PFSK-1 (cell line): Measurements from ENCODE around the gene RNF208.

Experiments used
- FOXP2 ChIP-seq: optimal IDR thresholded peaks from 2 replicates; pipeline ENCODE3; 2011; ENCODE audit warnings: borderline replicate concordance, control low read depth, inconsistent platforms; ENCODE audit not compliant: insufficient read depth; ENCODE audit errors: extremely low read length, extremely low read depth
- POLR2AphosphoS5 ChIP-seq: IDR thresholded peaks from 2 replicates; pipeline ENCODE4 v1.6.1; 2012; ENCODE audit warnings: low read depth, mild to moderate bottlenecking, control low read depth, low read length, moderate library complexity
- SIN3A ChIP-seq: IDR thresholded peaks from 2 replicates; pipeline ENCODE4 v1.6.1; 2012; ENCODE audit warnings: mild to moderate bottlenecking, low read length, moderate library complexity, borderline replicate concordance; ENCODE audit not compliant: insufficient read depth
- TAF1 ChIP-seq: IDR thresholded peaks from 2 replicates; pipeline ENCODE4 v1.6.1; 2012; ENCODE audit warnings: low read length, control low read depth, borderline replicate concordance; ENCODE audit not compliant: insufficient read depth
- TF ChIP-seq, protein P1 (sequence below), 2 experiments: IDR thresholded peaks; 2 replicates each; pipeline versions ENCODE4 v1.6.1 to v1.8.0; 2011 to 2012; ENCODE audit warnings: low read depth in 2 of 2, low read length in 2 of 2, control low read depth in 1 of 2, inconsistent platforms in 1 of 2, mild to moderate bottlenecking in 1 of 2, moderate library complexity in 1 of 2; ENCODE audit not compliant: insufficient read depth in 1 of 2

The RNF208 gene

DNA sequence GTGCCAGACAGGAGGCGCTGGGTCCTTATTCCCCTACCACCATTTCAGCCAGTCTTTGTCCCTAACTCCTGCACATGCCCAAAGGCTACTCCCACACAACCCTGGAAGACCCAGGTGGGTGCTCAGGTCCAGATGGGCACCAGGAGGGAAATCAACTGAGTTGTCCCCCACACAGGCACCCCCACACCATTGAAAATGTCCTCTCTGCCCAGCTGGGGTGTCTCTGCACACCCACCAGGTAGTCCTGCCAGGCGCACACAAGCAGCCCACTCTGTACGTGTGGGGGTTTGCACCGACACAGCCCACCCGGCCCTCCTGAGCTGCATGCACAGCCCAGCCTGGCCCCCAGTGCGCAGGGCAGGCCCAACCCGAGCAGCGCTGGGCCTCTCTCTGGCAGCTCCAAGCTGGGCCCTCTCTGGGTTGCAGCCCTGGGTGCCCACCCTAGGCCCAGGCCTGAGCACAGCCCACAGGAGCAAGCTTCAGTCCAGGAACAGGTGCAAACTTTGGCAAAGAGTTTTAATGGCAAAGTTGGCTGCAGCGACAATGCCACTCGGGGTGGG lies 2.2 kb downstream of the RNF208 start:
- TF ChIP-seq POLR2AphosphoS5 = no peak
- TF ChIP-seq SIN3A = no peak
- no peak for TF ChIP-seq FOXP2
- TF ChIP-seq, protein P1, sequence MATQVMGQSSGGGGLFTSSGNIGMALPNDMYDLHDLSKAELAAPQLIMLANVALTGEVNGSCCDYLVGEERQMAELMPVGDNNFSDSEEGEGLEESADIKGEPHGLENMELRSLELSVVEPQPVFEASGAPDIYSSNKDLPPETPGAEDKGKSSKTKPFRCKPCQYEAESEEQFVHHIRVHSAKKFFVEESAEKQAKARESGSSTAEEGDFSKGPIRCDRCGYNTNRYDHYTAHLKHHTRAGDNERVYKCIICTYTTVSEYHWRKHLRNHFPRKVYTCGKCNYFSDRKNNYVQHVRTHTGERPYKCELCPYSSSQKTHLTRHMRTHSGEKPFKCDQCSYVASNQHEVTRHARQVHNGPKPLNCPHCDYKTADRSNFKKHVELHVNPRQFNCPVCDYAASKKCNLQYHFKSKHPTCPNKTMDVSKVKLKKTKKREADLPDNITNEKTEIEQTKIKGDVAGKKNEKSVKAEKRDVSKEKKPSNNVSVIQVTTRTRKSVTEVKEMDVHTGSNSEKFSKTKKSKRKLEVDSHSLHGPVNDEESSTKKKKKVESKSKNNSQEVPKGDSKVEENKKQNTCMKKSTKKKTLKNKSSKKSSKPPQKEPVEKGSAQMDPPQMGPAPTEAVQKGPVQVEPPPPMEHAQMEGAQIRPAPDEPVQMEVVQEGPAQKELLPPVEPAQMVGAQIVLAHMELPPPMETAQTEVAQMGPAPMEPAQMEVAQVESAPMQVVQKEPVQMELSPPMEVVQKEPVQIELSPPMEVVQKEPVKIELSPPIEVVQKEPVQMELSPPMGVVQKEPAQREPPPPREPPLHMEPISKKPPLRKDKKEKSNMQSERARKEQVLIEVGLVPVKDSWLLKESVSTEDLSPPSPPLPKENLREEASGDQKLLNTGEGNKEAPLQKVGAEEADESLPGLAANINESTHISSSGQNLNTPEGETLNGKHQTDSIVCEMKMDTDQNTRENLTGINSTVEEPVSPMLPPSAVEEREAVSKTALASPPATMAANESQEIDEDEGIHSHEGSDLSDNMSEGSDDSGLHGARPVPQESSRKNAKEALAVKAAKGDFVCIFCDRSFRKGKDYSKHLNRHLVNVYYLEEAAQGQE (IDR thresholded peaks at IDR 0.05; ENCODE audit: insufficient read depth in 1 of 2, low read depth in 2 of 2, low read length in 2 of 2) = no peak
- no peak for TF ChIP-seq TAF1

DNA sequence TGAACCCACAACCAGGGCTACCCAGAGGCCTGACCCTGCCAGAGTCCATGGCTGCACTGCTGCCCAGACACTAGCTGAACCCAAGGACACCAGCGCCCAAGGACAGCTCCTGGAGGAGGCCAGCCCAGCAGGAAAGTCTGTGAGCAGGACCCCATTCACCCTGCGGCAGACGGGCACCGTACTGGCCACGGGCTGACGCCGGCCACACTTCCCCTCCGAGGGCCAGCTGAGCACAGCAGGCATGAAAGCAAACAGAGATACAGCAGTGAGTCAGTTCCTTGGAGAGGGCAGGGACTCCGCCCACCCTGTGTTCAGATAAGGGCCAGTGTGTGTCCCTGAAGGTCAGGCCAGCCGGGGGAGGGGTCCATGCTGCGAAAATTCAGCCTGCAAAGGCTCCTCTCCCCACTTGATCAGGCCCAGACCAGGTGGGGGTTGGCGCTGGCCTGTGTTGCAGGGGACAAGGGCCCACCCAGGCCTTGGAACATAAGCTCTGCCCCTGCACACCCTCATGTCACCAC lies 3.2 kb downstream of the RNF208 start:
- TF ChIP-seq, protein P1 (IDR thresholded peaks at IDR 0.05; ENCODE audit: insufficient read depth in 1 of 2, low read depth in 2 of 2, low read length in 2 of 2) = no peak
- TF ChIP-seq SIN3A (no peak), FOXP2 (no peak), TAF1 (no peak), POLR2AphosphoS5 (no peak)

DNA sequence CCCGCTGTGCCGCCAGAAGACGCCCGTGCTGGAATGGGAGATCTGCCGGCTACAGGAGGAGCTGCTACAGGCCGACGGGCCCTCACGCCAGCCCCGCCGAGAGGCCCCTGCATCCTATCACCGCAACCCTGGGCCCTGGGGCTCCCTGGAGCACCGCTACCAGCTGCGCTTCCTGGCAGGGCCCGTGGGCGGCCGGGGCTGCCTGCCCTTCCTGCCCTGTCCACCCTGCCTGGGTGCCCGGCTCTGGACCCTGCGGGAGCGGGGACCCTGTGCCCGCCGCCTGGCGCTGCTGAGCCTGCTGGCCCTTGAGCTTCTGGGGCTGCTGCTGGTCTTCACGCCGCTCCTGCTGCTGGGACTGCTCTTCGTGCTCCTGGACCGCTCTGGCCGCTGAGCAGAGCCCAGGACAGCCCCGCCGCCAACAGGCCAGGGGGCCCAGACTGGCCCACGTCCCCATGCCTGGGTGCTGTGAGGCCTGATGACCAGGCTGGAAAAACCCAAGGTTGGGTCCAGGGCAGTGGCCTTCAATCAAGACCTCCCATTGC lies 3.8 kb downstream of the RNF208 start:
- no peak for TF ChIP-seq SIN3A
- TF ChIP-seq TAF1 = no peak
- TF ChIP-seq FOXP2 = no peak
- no peak for TF ChIP-seq POLR2AphosphoS5
- TF ChIP-seq, protein P1 (IDR thresholded peaks at IDR 0.05; ENCODE audit: insufficient read depth in 1 of 2, low read depth in 2 of 2, low read length in 2 of 2) = no peak

DNA sequence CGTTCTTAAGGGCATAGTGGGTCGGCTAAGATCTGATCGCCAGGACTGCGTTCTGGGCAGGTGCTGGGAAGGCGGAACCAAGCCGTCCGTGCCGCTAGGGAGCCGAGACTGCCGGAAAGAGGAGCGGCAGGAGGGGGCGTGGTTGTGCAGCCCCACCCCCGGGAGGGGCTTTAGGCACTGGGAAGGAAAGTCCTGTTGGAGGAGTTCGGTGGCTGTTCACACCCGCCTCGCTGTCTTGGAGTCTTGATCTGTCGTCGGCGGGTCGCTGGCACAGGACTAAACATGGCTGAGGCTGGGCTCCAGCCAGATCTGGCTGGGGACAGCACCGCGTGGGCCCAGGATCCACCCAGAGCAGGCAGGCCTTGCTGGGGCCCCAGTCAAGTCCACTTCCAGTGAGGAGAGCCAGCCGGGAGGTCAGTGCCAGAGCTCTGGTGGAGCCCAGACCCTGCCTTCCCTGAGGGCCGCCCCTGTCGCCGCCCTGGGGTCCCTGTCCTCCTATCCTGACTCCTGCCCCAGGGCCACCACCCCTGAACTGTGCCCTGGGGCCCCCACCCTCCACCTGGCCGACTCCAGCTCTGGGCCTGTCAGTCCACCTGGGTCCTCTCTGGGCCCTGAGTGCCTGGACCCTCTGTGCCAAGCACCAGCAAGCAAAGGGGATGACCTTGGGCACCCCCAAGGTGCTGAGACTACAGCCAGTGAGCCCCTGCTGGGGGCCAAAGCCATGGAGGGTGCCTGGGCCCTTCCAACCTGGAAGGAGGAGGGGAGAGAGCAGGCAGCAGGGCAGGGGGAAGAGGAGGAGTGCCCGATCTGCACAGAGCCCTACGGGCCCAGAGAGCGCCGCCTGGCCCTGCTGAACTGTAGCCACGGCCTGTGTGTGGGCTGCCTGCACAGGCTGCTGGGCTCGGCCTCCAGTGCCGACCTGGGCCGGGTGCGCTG lies 4.5 kb downstream of the RNF208 start:
- TF ChIP-seq, protein P1 (IDR thresholded peaks at IDR 0.05; ENCODE audit: insufficient read depth in 1 of 2, low read depth in 2 of 2, low read length in 2 of 2) = no peak
- TF ChIP-seq POLR2AphosphoS5 = peak; percentile 86
- 0 out of 2 replicates have a peak, but pooled peaks have one; percentile 45 for TF ChIP-seq TAF1
